GM23248 (cell line): ENCODE data around the gene FGF2. TPM values are rescaled to one million over a fixed set of nuclear protein-coding genes. Genes with fewer than 3 reads are reported as not detected.
"Not testable (repeated sequence)": the region's sequence is repeated elsewhere in the genome, so short reads cannot be mapped to it uniquely, and the experiment has no call there.

Experiments
- DNase-seq: peaks from one replicate; pipeline ENCODE4 v3.0.0-alpha.2; 2015
- H2AFZ ChIP-seq: fragments of 200-600 bp; sonication (generic); 2 replicates; pipeline ENCODE4 v1.6.1; 2016; ENCODE audit warnings: antibody characterized with exemption
- H3F3A ChIP-seq: fragments of 200-600 bp; sonication (generic); 2 replicates; pipeline ENCODE4 v1.6.1; 2016; ENCODE audit warnings: mild to moderate bottlenecking, antibody characterized with exemption, mixed run types; ENCODE audit not compliant: insufficient read depth
- H3K27ac ChIP-seq: fragments of 200-600 bp; sonication (generic); 2 replicates; pipeline ENCODE4 v1.5.1; 2016; ENCODE audit warnings: mild to moderate bottlenecking
- H3K27me3 ChIP-seq: fragments of 200-600 bp; sonication (generic); replicated peaks from 2 replicates; pipeline ENCODE4 v1.6.1; 2016; ENCODE audit warnings: mild to moderate bottlenecking; ENCODE audit not compliant: insufficient read depth
- H3K36me3 ChIP-seq: fragments of 200-600 bp; sonication (generic); 2 replicates; pipeline ENCODE4 v1.6.1; 2016; ENCODE audit warnings: low read depth, mild to moderate bottlenecking
- H3K4me1 ChIP-seq: fragments of 200-600 bp; sonication (generic); 2 replicates; pipeline ENCODE4 v1.6.1; 2016; ENCODE audit warnings: mild to moderate bottlenecking; ENCODE audit not compliant: insufficient read depth
- H3K4me2 ChIP-seq: fragments of 200-600 bp; sonication (generic); one replicate; pipeline ENCODE4 v1.6.1; 2016; ENCODE audit warnings: mild to moderate bottlenecking; ENCODE audit not compliant: unreplicated experiment
- H3K4me3 ChIP-seq: fragments of 200-600 bp; sonication (generic); 2 replicates; pipeline ENCODE4 v1.5.1; 2016; ENCODE audit warnings: mild to moderate bottlenecking
- H3K79me2 ChIP-seq: fragments of 200-600 bp; sonication (generic); 2 replicates; pipeline ENCODE4 v1.6.1; 2016; ENCODE audit warnings: mild to moderate bottlenecking; ENCODE audit not compliant: insufficient read depth
- H3K9ac ChIP-seq: fragments of 200-600 bp; sonication (generic); 2 replicates; pipeline ENCODE4 v1.6.1; 2016; ENCODE audit warnings: mild to moderate bottlenecking
- H3K9me2 ChIP-seq: fragments of 200-600 bp; sonication (generic); 2 replicates; pipeline ENCODE4 v1.6.1; 2016; ENCODE audit warnings: mixed run types, mild to moderate bottlenecking, moderate library complexity; ENCODE audit not compliant: insufficient read depth
- H3K9me3 ChIP-seq: fragments of 200-600 bp; sonication (generic); one replicate; pipeline ENCODE4 v1.6.1; 2017; ENCODE audit warnings: low read depth
- H4K20me1 ChIP-seq: fragments of 200-600 bp; sonication (generic); 2 replicates; pipeline ENCODE4 v1.6.0; 2016; ENCODE audit not compliant: insufficient read depth
- EZH2 ChIP-seq: fragments of 200-600 bp; sonication (generic); IDR thresholded peaks from 2 replicates; pipeline ENCODE4 v1.6.1; 2018; ENCODE audit warnings: antibody characterized with exemption, mild to moderate bottlenecking; ENCODE audit not compliant: insufficient read depth, poor library complexity, severe bottlenecking
- EZH2phosphoT487 ChIP-seq: fragments of 200-600 bp; sonication (generic); IDR thresholded peaks from 2 replicates; pipeline ENCODE4 v1.6.1; 2018; ENCODE audit warnings: antibody characterized with exemption, moderate library complexity, mild to moderate bottlenecking, low read depth; ENCODE audit not compliant: insufficient read depth
- WGBS, 2 experiments: methylation state at CpG; one replicate each; pipeline ENCODE4 v1.1.6; 2015 to 2017; ENCODE audit warnings: low lambda C conversion rate in 2 of 2, low coverage in 1 of 2; ENCODE audit errors: missing lambda C conversion rate in 2 of 2; 5-methylcytosine and 5-hydroxymethylcytosine counted together
- in situ Hi-C: fragments of 300-500 bp; cut with MboI; formaldehyde crosslinking; loops from 2 replicates; pipeline ENCODE4 v1.15.0; 2020
- polyA plus RNA-seq: library from polyadenylated mRNA; unstranded; fragments of >200 nt; fragmentation: Nextera tagmentation; extraction: Ambion mirVana; gene quantifications from 2 replicates; pipeline ENCODE4 v1.2.1, GENCODE V29; 2016
- total RNA-seq: library from RNA; depleted of rRNA; stranded (reverse); fragments of >200 nt; shearing (Covaris generic); gene quantifications from 2 replicates; pipeline ENCODE4 v1.2.3, GENCODE V29; 2014

The FGF2 gene
- total and polyA plus RNA-seq, 2 experiments from 2014 or later, result 36.9 to 306 TPM

- Histone ChIP-seq H4K20me1 (no peaks in the 10 kb centered on the region), H3K9me2 (no peaks in the 10 kb centered on the region), H3K27me3 (no peaks in the 10 kb centered on the region), H3K4me2 (peak overlapping the region; percentile 74), H2AFZ (peak overlapping the region; percentile 6; the same call in 1 of the 2 replicates), H3K36me3 (no peaks in the 10 kb centered on the region), H3K4me1 (peaks cover 50% of the 10 kb centered on the region), H3K9ac (peak overlapping the region; percentile 40; the same call in 1 of the 2 replicates), H3K27ac (peak overlapping the region; percentile 73), H3F3A (peaks cover 43% of the 10 kb centered on the region), H3K79me2 (peaks cover 48% of the 10 kb centered on the region), H3K4me3 (peak overlapping the region; percentile 38), H3K9me3 (no peaks in the 10 kb centered on the region)
- in situ Hi-C loops, result no loop called here
- TF ChIP-seq EZH2phosphoT487, result no peak
- no peak for TF ChIP-seq EZH2
- 5 to 9% methylated on average over 6 of the region's 6 CpGs for WGBS, 2 experiments
- DNase-seq, result peak; percentile 96
Measured at GRCh38 chr4:122783301-122784215, 43.1 kb upstream of the FGF2 start.

- H3F3A ChIP-seq, result peaks cover 36% of the 10 kb centered on the region
- H3K9ac ChIP-seq, result peak overlapping the region; percentile 40; the same call in 1 of the 2 replicates
- TF ChIP-seq EZH2 (no peak), EZH2phosphoT487 (no peak)
- DNase-seq, result no peak
- peaks cover 43% of the 10 kb centered on the region for H3K4me1 ChIP-seq
- in situ Hi-C loops, result no loop called here
- no peaks in the 10 kb centered on the region for H4K20me1 ChIP-seq
- peak overlapping the region; percentile 38 for H3K4me3 ChIP-seq
- H3K9me3 ChIP-seq, result no peaks in the 10 kb centered on the region
- H3K27me3 ChIP-seq, result no peaks in the 10 kb centered on the region
- peaks cover 42% of the 10 kb centered on the region for H3K79me2 ChIP-seq
- H2AFZ ChIP-seq, result peak overlapping the region; percentile 6; the same call in 1 of the 2 replicates
- H3K27ac ChIP-seq, result peak overlapping the region; percentile 73
- peak overlapping the region; percentile 74 for H3K4me2 ChIP-seq
- no peaks in the 10 kb centered on the region for H3K9me2 ChIP-seq
- 0 to 4% methylated on average over 1 of the region's 1 CpG for WGBS, 2 experiments
- no peaks in the 10 kb centered on the region for H3K36me3 ChIP-seq
Measured at GRCh38 chr4:122784261-122784660, 42.4 kb upstream of the FGF2 start.

DNA sequence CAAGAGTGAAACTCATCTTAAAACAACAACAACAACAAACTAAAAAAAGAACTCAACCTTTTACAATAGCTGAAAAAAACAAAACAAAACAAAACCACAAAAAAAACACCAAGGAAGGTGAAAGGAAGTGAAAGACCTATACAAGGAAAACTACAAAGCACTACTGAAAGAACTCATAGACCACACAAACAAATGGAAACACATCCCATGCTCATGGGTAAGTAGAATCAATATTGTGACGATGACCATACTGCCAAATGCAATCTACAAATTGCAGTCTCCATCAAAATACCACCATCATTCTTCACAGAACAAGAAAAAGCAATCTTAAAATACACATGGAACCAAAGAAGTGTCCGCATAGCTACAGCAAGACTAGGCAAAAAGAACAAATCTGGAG, 41.5 kb upstream of the FGF2 start:
- Histone ChIP-seq H3K36me3 (no peaks in the 10 kb centered on the region), H3K4me2 (no peak overlapping the region), H3K9me3 (no peaks in the 10 kb centered on the region), H2AFZ (no peak overlapping the region), H3K9ac (no peak overlapping the region), H3K27ac (no peak overlapping the region), H3F3A (peaks cover 36% of the 10 kb centered on the region), H3K9me2 (no peaks in the 10 kb centered on the region), H3K27me3 (no peaks in the 10 kb centered on the region), H4K20me1 (no peaks in the 10 kb centered on the region), H3K4me1 (peaks cover 43% of the 10 kb centered on the region), H3K4me3 (no peak overlapping the region), H3K79me2 (peaks cover 35% of the 10 kb centered on the region)
- in situ Hi-C loops, result no loop called here
- TF ChIP-seq EZH2, result no peak
- DNase-seq, result no peak
- WGBS, 2 experiments, result 95 to 97% methylated on average over 2 of the region's 2 CpGs

GRCh38 chr4:122786296-122786695, 40.3 kb upstream of the FGF2 start:
- H3K9ac ChIP-seq, H3K27me3 ChIP-seq, in situ Hi-C loops, DNase-seq, H3K4me3 ChIP-seq, H3K36me3 ChIP-seq, H2AFZ ChIP-seq, H4K20me1 ChIP-seq, H3K9me3 ChIP-seq, H3K4me2 ChIP-seq, H3K27ac ChIP-seq, H3K9me2 ChIP-seq: not testable (repeated sequence)
- peaks cover 33% of the 10 kb centered on the region for H3F3A ChIP-seq
- H3K79me2 ChIP-seq, result peaks cover 24% of the 10 kb centered on the region
- peaks cover 38% of the 10 kb centered on the region for H3K4me1 ChIP-seq
- 82 to 88% methylated on average over 4 of the region's 4 CpGs for WGBS, 2 experiments

DNA sequence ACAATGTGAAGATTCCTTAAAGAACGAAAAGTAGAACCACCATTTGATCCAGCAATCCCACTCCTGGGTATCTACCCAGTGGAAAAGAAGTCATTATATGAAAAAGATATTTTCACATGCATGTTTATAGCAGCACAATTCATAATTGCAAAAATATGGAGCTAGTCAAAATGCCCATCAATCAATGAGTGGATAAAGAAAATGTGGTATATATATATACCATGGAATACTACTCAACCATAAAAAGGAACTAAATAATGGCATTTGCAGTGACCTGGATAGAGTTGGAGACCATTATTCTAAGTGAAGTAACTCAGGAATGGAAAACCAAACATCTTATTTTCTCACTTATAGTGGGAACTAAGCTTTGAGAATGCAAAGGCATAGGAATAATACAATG, 39.7 kb upstream of the FGF2 start:
- 100% methylated on average over 1 of the region's 1 CpG for WGBS, 2 experiments
- in situ Hi-C loops, result not testable (repeated sequence)
- H2AFZ ChIP-seq, result 0 out of 2 replicates have a peak overlapping the region, but pooled peaks have one; percentile 35

More for the DNA sequence above, 39.7 kb upstream of the FGF2 start:
- not testable (repeated sequence) for H3K27ac ChIP-seq, H3K9ac ChIP-seq, H3K4me3 ChIP-seq, H3K9me2 ChIP-seq, H4K20me1 ChIP-seq, H3K9me3 ChIP-seq, H3K36me3 ChIP-seq, H3K4me2 ChIP-seq, H3K27me3 ChIP-seq, DNase-seq
- H3F3A ChIP-seq, result peaks cover 29% of the 10 kb centered on the region
- H3K4me1 ChIP-seq, result peaks cover 32% of the 10 kb centered on the region
- peaks cover 18% of the 10 kb centered on the region for H3K79me2 ChIP-seq
